Liver (tissue), 9 donors: ENCODE results near the gene VAT1. TPM values are rescaled to one million over a fixed set of nuclear protein-coding genes. Genes with fewer than 3 reads are reported as not detected.

ENCODE experiments used
- DNase-seq: peaks from one replicate; pipeline ENCODE4 v3.0.0-alpha.2; 2017; ENCODE audit warnings: low spot score
- H3K27ac ChIP-seq, 2 donors: one replicate each; pipeline ENCODE4 v1.7.0; 2013; ENCODE audit warnings: inconsistent platforms in 2 of 2, low read length in 2 of 2, control low read depth in 1 of 2, low read depth in 1 of 2, mild to moderate bottlenecking in 1 of 2
- H3K27me3 ChIP-seq, 4 donors: one replicate each; pipeline versions ENCODE4 v1.6.1 to v1.7.0; 2013; ENCODE audit warnings: low read length in 3 of 4, inconsistent platforms in 1 of 4, mild to moderate bottlenecking in 1 of 4, moderate library complexity in 1 of 4; ENCODE audit not compliant: control insufficient read depth in 4 of 4, insufficient read depth in 4 of 4
- H3K36me3 ChIP-seq, 4 donors: one replicate each; pipeline versions ENCODE4 v1.6.1 to v1.7.0; 2013; ENCODE audit warnings: low read length in 3 of 4, mild to moderate bottlenecking in 3 of 4, low read depth in 1 of 4, moderate library complexity in 1 of 4; ENCODE audit not compliant: control insufficient read depth in 4 of 4, insufficient read depth in 3 of 4
- H3K4me1 ChIP-seq, 4 donors: one replicate each; pipeline versions ENCODE4 v1.6.1 to v1.7.0; 2013; ENCODE audit warnings: low read length in 3 of 4, mild to moderate bottlenecking in 3 of 4, moderate library complexity in 1 of 4; ENCODE audit not compliant: control insufficient read depth in 4 of 4, insufficient read depth in 4 of 4
- H3K4me3 ChIP-seq, 3 donors: one replicate each; pipeline versions ENCODE4 v1.6.1 to v1.7.0; 2013; ENCODE audit warnings: low read length in 3 of 3, control low read depth in 1 of 3, low read depth in 1 of 3, mild to moderate bottlenecking in 1 of 3
- H3K9ac ChIP-seq, 2 donors: one replicate each; pipeline ENCODE4 v1.7.0; 2013; ENCODE audit warnings: low read length in 2 of 2, mild to moderate bottlenecking in 2 of 2, moderate library complexity in 2 of 2, control low read depth in 1 of 2, low read depth in 1 of 2
- H3K9me3 ChIP-seq, 4 donors: one replicate each; pipeline versions ENCODE4 v1.6.1 to v1.7.0; 2013; ENCODE audit warnings: low read length in 3 of 4; ENCODE audit not compliant: control insufficient read depth in 4 of 4
- ATF3 ChIP-seq: IDR thresholded peaks from 2 replicates; pipeline ENCODE4 v1.6.1; 2016; ENCODE audit warnings: antibody characterized with exemption
- CTCF ChIP-seq: fragments of 150-350 bp; IDR thresholded peaks from 2 replicates; pipeline ENCODE4 v1.5.1; 2017; ENCODE audit warnings: improper control_type of control experiment, low read depth, low read length; ENCODE audit not compliant: missing input control
- EGR1 ChIP-seq, 2 donors: IDR thresholded peaks; 2 replicates each; pipeline ENCODE4 v1.6.1; 2016 to 2018; ENCODE audit warnings: antibody characterized with exemption in 2 of 2, low read depth in 2 of 2
- FOXA1 ChIP-seq: IDR thresholded peaks from 2 replicates; pipeline ENCODE4 v1.6.1; 2016; ENCODE audit warnings: antibody characterized with exemption
- FOXA2 ChIP-seq: IDR thresholded peaks from 2 replicates; pipeline ENCODE4 v1.6.1; 2016; ENCODE audit warnings: antibody characterized with exemption
- GABPA ChIP-seq, 2 donors: IDR thresholded peaks in 1 of 2; conservative IDR thresholded peaks in 1 of 2; 2 replicates each; pipeline ENCODE4 v1.6.1; 2016; ENCODE audit warnings: antibody characterized with exemption in 2 of 2, mild to moderate bottlenecking in 1 of 2, moderate library complexity in 1 of 2
- HNF4A ChIP-seq, 2 donors: conservative IDR thresholded peaks; 2 replicates each; pipeline ENCODE4 v1.6.1; 2016; ENCODE audit warnings: antibody characterized with exemption in 2 of 2, mild to moderate bottlenecking in 2 of 2
- HNF4G ChIP-seq: IDR thresholded peaks from 2 replicates; pipeline ENCODE4 v1.6.1; 2016; ENCODE audit warnings: antibody characterized with exemption
- JUND ChIP-seq, 2 donors: IDR thresholded peaks; 2 replicates each; pipeline ENCODE4 v1.6.1; 2016; ENCODE audit warnings: antibody characterized with exemption in 2 of 2
- MAX ChIP-seq: IDR thresholded peaks from 2 replicates; pipeline ENCODE4 v1.6.1; 2016; ENCODE audit warnings: antibody characterized with exemption
- NR2F2 ChIP-seq: IDR thresholded peaks from 2 replicates; pipeline ENCODE4 v1.6.1; 2016; ENCODE audit warnings: antibody characterized with exemption
- RAD21 ChIP-seq, 2 donors: IDR thresholded peaks; 2 replicates each; pipeline ENCODE4 v1.6.1; 2016; ENCODE audit warnings: antibody characterized with exemption in 2 of 2, mild to moderate bottlenecking in 2 of 2
- REST ChIP-seq: IDR thresholded peaks from 2 replicates; pipeline ENCODE4 v1.6.1; 2016; ENCODE audit warnings: antibody characterized with exemption, mild to moderate bottlenecking
- RXRA ChIP-seq, 2 donors: IDR thresholded peaks; 2 replicates each; pipeline ENCODE4 v1.6.1; 2017 to 2018; ENCODE audit warnings: antibody characterized with exemption in 2 of 2, mild to moderate bottlenecking in 1 of 2
- SP1 ChIP-seq: IDR thresholded peaks from 2 replicates; pipeline ENCODE4 v1.6.1; 2018; ENCODE audit warnings: antibody characterized with exemption, mild to moderate bottlenecking
- TAF1 ChIP-seq: conservative IDR thresholded peaks from 2 replicates; pipeline ENCODE4 v1.6.1; 2016; ENCODE audit warnings: antibody characterized with exemption, mild to moderate bottlenecking
- YY1 ChIP-seq: IDR thresholded peaks from 2 replicates; pipeline ENCODE4 v1.6.1; 2016; ENCODE audit warnings: antibody characterized with exemption, mild to moderate bottlenecking
- ZBTB33 ChIP-seq: IDR thresholded peaks from 2 replicates; pipeline ENCODE4 v1.6.1; 2016; ENCODE audit warnings: antibody characterized with exemption
- WGBS: extraction: QIAGEN DNeasy Blood & Tissue Kit; methylation state at CpG from one replicate; pipeline ENCODE4 v1.1.7; 2013; 5-methylcytosine and 5-hydroxymethylcytosine counted together
- polyA plus RNA-seq, 2 donors: library from polyadenylated mRNA; stranded (reverse) in 1 of 2; unstranded in 1 of 2; fragments of 200-250 nt in 1 of 2; fragments of >200 nt in 1 of 2; fragmentation: Nextera tagmentation in 1 of 2; extraction: Ambion mirVana in 1 of 2; gene quantifications; one replicate each; pipeline versions ENCODE4 v1.2.1 to v1.2.3, GENCODE V29; 2013 to 2015
- total RNA-seq, 2 donors: library from RNA; depleted of rRNA; stranded (reverse); fragments of >200 nt; gene quantifications; one replicate each; pipeline ENCODE4 v1.2.3, GENCODE V29; 2014
- donor health status: healthy.
- donor health status: healthy.
- donor health status: healthy.
- donor health status: healthy.
- donor health status: healthy.

Gene VAT1
- total and polyA plus RNA-seq, 4 donors, result 16.3 to 38.8 (median 25.4) TPM

- no peak overlapping the region for H3K9ac ChIP-seq
- no peaks in the 10 kb centered on the region for H3K9me3 ChIP-seq
- H3K36me3 ChIP-seq, result peaks cover 0 to 28% (median 10%) of the 10 kb centered on the region in 4 donors
- TF ChIP-seq TAF1 (no peak), ATF3 (no peak), NR2F2 (peak; percentile 97), SP1 (peak; percentile 45), CTCF (no peak), FOXA2 (no peak), YY1 (no peak), HNF4A (conservative IDR thresholded peaks at IDR 0.05) (no peak), GABPA (IDR thresholded peaks at IDR 0.05 in 1 of 2, conservative IDR thresholded peaks at IDR 0.05 in 1 of 2) (no peak), JUND (IDR thresholded peaks at IDR 0.05) (no peak), REST (no peak), EGR1 (IDR thresholded peaks at IDR 0.05; ENCODE audit: low read depth in 2 of 2) (no peak), FOXA1 (no peak), RAD21 (IDR thresholded peaks at IDR 0.05) (no peak), HNF4G (no peak), RXRA (IDR thresholded peaks at IDR 0.05) (peak; percentile 59 to 61), ZBTB33 (no peak), MAX (no peak)
- WGBS, result 75% methylated on average over 9 of the region's 9 CpGs
- H3K27me3 ChIP-seq, result no peaks in the 10 kb centered on the region
- no peak overlapping the region for H3K4me3 ChIP-seq
- DNase-seq, result no peak
- H3K27ac ChIP-seq, result peak overlapping the region; percentile 18 to 55
- peaks cover 0 to 19% (median 11%) of the 10 kb centered on the region in 4 donors for H3K4me1 ChIP-seq
Measured at GRCh38 chr17:43015579-43015978, 6.6 kb downstream of the VAT1 start.
